ENCODE measurements around the gene EPHA8. TPM values are rescaled to one million over a fixed set of nuclear protein-coding genes. Genes with fewer than 3 reads are reported as not detected.

EPHA8 gene
- total RNA-seq, 2 donors from 2014 or later, result not detected

DNA sequence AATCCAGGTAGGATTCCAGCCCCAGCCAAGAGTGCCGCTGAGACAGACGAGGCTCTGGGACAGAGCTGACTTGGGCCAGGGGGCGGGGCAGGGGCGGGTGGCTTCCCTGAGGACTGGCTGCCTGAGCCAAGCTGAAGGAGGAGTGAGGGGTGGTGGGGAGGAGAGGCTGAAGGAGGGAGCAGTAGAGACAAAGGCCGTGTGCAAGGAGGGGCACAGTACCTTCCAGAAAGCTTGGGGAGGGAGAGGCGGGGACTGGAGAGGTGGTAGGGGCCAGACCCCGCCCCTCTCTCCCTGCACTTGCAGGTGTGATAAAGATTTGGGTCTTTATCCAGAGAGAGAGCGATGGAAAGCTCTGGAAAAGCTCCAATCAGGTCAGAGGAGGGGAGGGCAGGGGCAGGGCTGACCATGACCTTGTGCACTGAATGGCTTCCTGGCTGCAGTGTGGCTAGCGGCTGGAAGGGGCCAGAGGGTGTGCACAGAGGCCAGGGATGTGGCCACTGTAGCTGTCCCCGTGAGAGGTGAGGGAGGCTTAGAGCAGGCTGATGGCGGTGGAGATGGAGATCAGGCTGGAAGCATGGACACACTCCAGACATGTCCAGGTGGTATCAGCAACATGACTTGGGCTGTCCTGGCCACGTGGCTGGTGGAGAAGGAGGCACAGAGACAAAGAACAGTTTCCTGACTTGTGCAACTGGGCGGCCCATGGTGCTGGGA lies 6.7 kb upstream of the EPHA8 start:
- peak; percentile 24 for ATAC-seq
- DNase-seq, result peak in 1 of 2 donors; percentile 39
- intact Hi-C loops (cut with DNase I, micrococcal nuclease), result no loop called here

DNA sequence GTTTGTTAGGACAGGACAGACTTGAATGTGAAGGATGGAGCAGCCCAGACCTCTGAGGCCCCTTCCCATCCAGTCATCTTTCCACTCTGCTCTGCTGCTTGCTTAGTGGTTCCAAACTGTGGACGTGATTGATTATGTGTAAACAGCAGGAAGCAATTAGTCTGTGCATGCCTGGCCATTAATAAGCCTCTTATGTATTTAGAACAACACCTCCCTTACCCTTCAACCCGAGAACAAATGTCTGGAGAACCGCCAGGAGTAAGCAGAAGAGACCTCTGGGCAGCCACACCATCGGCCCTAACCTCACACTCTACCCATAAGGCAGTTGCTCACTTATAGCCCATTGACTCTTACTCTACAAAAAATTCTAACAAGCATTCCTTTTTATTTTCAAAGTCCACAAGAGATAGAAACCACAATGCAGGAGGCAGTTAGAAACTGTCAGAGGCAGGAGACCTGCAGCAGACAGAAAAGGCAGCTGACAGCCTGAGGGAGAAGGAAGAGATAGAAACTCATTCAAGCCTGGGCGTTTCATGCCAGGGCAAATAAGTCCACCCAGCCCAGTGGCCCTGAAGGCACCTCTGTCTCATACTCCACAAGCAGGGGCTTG lies 5.8 kb upstream of the EPHA8 start:
- no peak for ATAC-seq
- DNase-seq, result no peak
- intact Hi-C loops (cut with DNase I, micrococcal nuclease), result no loop called here

DNA sequence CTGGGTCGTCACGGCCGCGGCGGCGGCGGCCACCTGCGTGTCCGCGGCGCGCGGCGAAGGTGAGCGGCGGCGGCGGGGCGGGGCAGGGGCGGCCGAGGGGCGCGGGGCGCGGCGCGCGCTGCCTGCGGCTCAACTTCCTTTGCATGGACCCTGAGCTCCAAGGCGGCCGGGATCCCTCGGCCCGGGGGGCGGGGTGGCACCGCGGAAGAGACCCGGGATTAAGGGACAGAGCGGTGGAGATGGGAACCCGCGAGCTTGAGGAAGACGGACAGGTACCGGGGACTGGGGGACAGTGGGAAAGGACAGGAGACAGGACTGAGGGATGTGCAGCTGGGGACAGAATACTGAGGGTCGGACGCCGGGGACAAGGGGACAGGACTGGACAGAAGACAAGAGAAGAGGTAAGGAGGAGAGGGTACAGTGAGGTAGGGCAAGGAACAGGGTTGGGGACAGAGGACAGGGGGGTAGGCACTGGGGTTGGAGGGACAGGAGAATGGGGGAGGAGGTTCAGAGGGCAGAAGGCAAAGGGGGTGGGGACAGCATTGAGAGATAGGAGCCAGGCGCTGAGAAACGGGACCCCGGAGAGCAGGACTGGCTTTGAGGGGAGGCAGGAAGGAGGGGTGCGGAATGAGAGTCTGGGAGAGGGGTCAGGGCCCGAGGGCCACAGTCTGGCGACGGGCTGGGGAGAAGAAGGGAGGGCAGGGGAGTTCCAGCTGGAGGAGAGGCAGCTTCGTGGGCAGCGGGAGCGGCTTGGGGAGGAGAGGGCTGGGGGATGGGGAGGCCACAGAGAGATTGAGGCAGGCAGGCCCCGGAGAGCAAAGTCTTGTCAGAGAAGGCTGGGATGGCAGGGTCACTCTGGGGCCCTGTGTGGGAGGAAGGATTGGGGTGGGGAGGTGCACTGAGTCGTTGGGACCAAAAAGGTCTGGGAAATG lies 648 bp downstream of the EPHA8 start:
- ATAC-seq (no peak), DNase-seq (no peak)
- intact Hi-C loops (cut with DNase I, micrococcal nuclease), result no loop called here

DNA sequence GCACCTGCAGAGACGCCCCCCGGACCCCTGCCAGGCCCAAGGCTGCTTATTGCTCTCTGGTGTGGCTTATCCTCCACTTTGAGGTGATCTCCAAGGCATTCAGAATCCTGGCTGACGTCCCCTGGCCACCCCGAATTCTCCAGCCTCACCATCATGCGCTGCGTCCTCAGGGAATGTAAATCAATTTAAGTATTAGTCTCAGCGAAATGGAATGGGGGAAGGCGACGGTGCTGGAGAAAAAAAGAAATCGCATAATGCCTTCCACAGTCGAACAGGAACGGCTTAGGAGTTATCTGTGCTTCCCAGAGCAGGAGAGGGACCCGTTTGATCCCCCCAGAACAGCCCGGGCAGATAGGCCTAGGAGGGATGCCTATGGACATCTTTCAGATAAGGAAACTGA lies 2.9 kb downstream of the EPHA8 start:
- ATAC-seq, result no peak
- intact Hi-C loops (cut with DNase I, micrococcal nuclease), result no loop called here

DNA sequence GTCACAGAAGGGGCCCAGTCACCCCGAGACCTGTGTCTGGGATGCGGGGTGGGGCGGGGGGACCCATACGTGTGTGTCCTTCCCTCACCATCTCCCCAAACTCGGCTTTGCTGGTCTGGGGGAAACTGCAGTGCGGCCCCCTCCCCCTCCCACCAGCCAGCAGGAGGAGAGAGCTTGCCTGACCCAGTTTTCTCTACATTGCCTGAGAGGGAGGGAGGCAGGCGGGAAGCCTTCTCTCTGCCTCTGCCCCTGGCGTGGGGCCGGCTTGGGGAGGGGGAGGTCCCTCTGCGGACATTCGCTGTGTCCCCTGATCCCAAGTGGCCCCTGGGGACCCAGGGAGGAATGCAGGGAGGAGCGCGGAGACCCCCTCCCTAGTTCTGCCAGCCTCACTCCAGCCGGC lies 3.9 kb downstream of the EPHA8 start:
- DNase-seq (no peak), ATAC-seq (no peak)
- intact Hi-C loops (cut with DNase I, micrococcal nuclease), result no loop called here

More for the DNA sequence above, 2.9 kb downstream of the EPHA8 start:
- DNase-seq, result no peak

DNA sequence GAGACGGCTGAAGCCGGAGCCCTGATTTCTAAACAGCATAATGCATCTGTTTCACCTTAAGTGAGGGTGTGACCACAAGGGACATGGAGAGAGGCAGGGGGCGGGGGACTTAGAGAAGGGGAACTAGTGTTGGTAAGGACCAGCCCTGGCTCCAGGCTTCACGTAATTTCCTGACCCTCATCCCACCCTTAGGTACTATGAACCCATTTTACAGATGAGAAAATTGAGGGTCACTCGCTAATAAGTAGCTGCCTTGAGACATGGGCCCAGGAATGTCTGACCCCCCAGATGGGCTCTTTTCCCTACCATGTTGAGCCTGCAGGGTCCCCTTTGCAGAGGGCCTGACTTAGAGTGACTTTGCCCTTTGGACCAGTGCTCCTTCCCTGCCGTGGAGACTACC lies 4.7 kb downstream of the EPHA8 start:
- DNase-seq, result no peak

DNA sequence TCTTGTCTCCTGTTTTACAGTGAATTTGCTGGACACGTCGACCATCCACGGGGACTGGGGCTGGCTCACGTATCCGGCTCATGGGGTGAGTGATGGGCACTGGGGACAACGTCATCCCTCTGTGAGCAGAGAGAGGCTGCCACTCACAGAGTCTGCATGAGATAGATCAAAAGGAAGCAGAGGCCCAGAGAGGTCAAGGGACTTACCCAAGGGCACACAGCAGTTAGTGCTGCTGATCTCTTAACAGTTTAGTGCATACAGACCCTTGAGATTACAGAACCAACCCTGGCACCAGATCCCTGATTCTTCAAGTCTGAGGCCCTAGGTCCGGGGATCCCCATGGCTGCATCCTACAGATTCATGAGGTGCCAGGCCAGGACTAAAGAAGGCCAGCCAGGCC lies 6.0 kb downstream of the EPHA8 start:
- DNase-seq (no peak), ATAC-seq (no peak)
- intact Hi-C loops (cut with DNase I, micrococcal nuclease), result no loop called here

More for the DNA sequence above, 4.7 kb downstream of the EPHA8 start:
- intact Hi-C loops (cut with DNase I, micrococcal nuclease), result no loop called here
- ATAC-seq, result no peak

DNA sequence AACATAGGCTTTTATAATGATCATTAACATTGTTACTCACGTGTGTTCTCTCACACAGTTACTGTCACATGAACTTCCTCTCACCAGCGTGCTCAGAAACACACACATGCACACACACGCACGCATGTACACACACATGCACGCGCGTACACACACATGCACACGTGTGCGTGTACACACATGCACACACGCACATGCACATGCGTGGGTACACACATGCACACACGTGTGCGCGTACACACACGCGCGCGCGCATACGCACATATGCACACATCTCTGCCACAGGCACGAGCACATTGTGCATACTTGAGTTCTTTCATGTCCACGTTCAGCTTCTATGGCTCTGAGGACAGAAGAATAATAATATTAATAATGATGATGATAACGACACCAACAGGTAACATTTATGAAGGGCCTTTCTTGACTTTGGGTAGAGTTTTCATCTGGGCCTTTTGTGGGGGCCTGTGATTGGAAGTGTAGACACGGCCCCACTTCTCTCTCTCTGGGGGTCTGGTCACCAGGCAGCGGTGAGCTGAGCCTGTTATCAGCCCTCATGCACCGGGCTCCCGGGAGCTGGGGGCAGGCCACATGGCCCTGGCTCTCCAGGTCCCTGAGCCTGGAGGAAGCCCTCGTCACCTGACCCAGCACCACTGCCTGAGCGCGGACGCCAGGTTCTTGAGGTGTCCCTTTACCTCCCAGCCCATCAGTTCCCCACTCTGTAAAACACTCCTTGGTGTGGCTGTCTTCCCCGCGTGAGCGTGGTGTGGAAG lies 7.0 kb downstream of the EPHA8 start:
- ATAC-seq (no peak), DNase-seq (no peak)
- intact Hi-C loops (cut with DNase I, micrococcal nuclease), result no loop called here

DNA sequence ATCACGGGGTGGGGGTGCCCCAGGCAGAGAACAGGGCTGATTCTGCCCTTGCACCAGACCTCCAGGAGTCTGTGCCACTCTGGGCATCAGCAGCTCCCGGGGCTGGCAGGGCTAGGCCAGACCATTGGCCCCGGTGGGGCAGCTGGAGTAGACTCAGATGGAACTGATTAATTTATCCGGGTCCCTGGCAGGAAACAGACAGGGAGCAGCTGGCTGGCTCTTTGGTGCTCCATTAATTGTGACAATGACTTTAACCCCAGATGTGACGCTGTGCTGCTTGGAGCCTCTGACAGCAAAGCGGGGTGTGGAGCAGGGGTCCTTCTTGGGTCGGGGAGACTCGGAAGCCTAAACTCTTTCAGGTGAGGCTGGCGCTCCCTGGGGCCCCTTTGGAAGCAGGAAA lies 9.5 kb downstream of the EPHA8 start:
- intact Hi-C loops (cut with DNase I, micrococcal nuclease), result no loop called here
- DNase-seq (no peak), ATAC-seq (no peak)

DNA sequence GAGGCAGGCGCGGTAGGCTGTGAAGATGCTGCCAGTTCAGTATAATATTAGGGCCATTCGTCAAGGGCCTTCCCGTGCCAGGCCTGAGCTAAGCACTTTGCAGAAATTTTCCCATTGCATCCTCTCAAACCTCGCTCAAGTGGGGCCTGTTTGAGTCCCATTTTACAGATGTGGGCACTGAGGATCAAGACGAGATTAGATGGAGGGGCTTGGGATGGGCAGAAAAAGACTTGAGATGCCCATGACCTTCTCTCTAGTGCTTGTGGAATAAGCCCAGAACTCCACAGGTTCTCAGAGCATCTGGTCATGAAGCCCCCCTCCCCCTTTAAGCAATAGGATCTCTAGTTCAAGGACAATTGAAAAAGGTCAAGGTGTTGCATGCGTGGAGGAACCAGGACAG lies 9.9 kb downstream of the EPHA8 start:
- no peak for DNase-seq
- ATAC-seq, result no peak
- intact Hi-C loops (cut with DNase I, micrococcal nuclease), result no loop called here

DNA sequence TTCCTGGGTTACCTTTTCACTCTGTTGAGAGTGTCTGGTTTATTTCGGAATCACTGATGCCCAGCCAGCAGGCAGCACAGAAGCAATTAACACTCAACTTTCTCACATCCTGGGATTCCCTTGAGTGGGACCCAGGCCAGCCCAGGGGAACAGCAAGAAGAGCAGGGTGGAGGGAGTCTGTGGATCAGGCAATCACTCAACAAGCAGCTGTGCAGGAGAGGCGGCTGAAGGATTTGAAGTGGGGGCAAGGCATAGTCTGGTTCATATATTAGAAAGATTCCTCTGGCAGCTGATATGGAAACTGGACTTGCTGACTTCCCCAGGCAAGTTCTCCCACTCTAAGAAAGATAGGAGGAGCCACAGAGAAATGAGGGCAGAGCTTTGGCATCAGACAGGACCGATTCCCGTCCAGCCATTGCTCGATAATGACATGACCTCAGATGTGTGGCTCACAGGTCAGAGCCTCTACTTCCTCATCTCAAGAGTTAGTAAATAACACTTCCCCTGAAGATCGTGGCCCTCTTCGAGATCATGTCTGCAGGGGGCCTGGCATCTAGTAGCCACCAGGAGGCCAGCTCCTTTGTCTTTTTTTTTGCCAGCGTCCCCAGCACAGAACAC lies 12.4 kb downstream of the EPHA8 start:
- DNase-seq, result no peak
- no peak for ATAC-seq
- intact Hi-C loops (cut with DNase I, micrococcal nuclease), result no loop called here

DNA sequence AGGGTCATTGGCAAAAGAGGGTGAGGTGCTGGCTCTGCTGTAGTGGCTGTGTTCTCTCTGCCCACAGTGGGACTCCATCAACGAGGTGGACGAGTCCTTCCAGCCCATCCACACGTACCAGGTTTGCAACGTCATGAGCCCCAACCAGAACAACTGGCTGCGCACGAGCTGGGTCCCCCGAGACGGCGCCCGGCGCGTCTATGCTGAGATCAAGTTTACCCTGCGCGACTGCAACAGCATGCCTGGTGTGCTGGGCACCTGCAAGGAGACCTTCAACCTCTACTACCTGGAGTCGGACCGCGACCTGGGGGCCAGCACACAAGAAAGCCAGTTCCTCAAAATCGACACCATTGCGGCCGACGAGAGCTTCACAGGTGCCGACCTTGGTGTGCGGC lies 12.9 kb downstream of the EPHA8 start:
- intact Hi-C loops (cut with DNase I, micrococcal nuclease), result no loop called here
- DNase-seq (no peak), ATAC-seq (no peak)

DNA sequence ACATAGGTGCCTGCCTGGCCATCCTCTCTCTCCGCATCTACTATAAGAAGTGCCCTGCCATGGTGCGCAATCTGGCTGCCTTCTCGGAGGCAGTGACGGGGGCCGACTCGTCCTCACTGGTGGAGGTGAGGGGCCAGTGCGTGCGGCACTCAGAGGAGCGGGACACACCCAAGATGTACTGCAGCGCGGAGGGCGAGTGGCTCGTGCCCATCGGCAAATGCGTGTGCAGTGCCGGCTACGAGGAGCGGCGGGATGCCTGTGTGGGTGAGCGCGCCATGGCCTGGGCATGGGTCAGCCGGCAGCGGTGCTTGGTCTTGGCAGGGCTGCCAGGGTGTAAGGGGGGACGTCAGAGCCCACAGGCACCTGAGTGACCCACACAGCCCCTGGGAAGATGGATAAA lies 13.3 kb downstream of the EPHA8 start:
- intact Hi-C loops (cut with DNase I, micrococcal nuclease), result no loop called here
- no peak for ATAC-seq
- DNase-seq, result no peak

DNA sequence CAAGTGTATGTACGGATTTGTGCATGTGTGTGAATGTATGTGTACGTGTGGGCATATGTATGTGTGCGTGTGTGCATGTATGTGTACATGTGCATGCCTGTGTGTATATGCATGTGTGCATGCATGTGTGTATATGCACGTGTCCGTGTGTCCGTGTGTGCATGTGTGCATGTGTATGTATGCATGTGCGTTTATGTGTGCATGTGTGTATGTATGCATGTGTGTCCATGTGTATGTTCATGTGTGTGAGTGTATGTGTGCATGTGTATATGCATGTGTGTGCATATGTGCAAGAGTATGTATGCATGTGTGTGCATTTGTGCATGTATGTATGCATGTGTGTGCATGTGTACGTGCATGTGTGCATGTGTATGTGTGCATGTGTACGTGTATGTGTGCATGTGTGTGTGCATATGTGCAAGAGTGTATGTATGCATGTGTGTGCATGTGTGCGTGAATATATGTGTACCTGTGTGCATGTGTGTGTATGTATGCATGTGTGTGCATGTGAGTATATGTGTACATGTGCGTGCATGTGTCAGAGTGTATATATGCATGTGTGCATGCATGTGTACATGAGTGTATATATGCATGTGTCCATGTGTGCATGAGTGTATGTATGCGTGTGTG lies 15.6 kb downstream of the EPHA8 start:
- intact Hi-C loops (cut with DNase I, micrococcal nuclease), result no loop called here
- ATAC-seq, result no peak
- no peak for DNase-seq

DNA sequence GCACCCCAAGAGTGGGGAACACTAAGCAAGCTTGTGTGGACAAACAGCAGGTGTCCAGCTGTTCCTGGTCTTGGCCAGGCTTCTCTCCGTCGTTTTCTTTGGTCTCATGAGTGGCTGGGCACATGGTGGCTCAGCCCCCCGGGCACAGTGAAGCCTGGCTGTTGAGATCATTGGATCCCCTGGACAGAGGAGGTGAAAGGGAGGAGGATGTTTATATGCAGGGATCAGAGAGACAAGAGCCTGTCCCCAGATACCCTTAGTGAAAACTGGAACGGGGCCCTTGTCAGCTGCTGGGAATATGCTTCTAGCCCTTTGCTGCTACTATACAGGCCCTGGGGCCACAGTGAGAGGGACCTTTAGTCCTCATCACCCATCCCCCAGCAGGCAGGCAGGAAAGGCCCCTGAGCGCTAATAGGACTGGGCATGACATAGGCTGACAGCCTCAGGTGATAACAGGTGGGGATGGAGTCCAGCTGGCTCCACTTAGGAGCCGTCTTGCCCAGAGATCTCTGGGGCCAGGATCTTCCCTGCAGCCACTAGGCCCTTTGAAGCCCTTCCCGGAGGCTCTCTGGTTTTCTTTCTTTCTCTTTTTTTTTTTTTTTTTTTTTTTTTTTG lies 16.4 kb downstream of the EPHA8 start:
- DNase-seq, result no peak
- ATAC-seq, result no peak
- intact Hi-C loops (cut with DNase I, micrococcal nuclease), result no loop called here

DNA sequence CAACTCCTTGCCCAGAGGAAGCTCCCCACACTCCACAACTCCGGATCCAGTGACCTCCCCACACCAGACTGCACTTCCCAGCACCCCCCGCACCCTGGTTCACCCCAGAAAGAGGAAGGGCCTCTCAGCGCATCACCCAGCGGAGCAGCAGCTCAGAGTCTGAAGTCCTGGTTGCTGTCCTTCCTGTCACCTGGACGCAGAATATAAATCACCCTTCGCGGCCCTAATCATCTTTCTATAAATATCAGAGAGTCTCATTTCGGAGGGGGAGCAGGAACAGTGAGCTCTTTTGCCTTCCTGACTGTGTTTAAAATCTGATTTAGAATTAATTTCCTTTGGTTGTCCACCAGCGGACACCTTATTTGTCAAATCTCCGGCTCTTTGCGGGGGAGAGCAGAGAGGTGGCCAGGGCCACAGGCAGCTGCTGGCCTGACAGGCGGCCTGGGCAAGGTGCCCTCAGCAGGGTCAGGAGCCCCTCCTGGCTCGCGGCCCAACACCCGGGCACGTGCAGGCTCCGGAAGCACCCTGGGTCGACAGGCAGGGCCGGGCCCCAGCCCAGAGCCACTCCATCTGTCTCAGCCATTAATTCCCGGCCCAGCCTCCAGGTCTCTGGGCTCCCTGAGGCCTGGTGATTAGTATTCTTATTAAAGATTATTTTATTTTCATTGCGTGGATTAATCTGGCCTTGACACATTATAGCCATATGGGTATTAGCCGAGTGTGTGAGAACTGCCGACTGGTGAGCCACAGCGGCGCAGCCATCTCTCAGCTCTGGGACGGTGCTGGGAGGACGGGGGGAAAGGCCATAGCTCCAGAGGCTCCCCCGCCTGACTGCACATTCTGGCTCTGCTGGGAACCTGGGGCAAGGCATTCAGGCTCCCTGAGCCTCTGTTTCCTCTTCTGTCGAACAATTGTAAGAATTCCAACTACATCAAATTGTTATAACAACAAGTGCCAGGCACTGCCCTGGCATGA lies 19.7 kb downstream of the EPHA8 start:
- ATAC-seq, result no peak
- DNase-seq, result no peak
- intact Hi-C loops (cut with DNase I, micrococcal nuclease), result no loop called here
